Measurements from ENCODE around the gene CACNB2.

The CACNB2 gene

GRCh38 chr10:18528292-18528691 is 388.1 kb downstream of the CACNB2 start:
- no peak for DNase-seq (ENCODE audit: low spot score)
- in situ Hi-C loops (cut with MboI; ENCODE audit: low pct_unique_long_range_greater_than_20kb, low sequenced_read_pairs, unreplicated experiment) = no loop called here
- TF ChIP-seq CTCF (IDR thresholded peaks at IDR 0.05; ENCODE audit: extremely low read depth, insufficient read depth, missing control alignments) = no peak

GRCh38 chr10:18532881-18533535 is 392.8 kb downstream of the CACNB2 start:
- DNase-seq (ENCODE audit: low spot score) = no peak

GRCh38 chr10:18533896-18534295 is 393.7 kb downstream of the CACNB2 start:
- DNase-seq (ENCODE audit: low spot score) = no peak
- in situ Hi-C loops (cut with MboI; ENCODE audit: low pct_unique_long_range_greater_than_20kb, low sequenced_read_pairs, unreplicated experiment) = loop anchor here (10.0 kb wide), 1 partner anchor 61 kb away; no protein-coding TSS in a partner anchor
- no peak for TF ChIP-seq CTCF (IDR thresholded peaks at IDR 0.05; ENCODE audit: extremely low read depth, insufficient read depth, missing control alignments)

More at GRCh38 chr10:18532881-18533535, 392.8 kb downstream of the CACNB2 start:
- no peak for TF ChIP-seq CTCF (IDR thresholded peaks at IDR 0.05; ENCODE audit: extremely low read depth, insufficient read depth, missing control alignments)
- in situ Hi-C loops (cut with MboI; ENCODE audit: low pct_unique_long_range_greater_than_20kb, low sequenced_read_pairs, unreplicated experiment) = loop anchor here (10.0 kb wide), 1 partner anchor 62 kb away; no protein-coding TSS in a partner anchor

- DNase-seq (ENCODE audit: low spot score) = no peak
- TF ChIP-seq CTCF (IDR thresholded peaks at IDR 0.05; ENCODE audit: extremely low read depth, insufficient read depth, missing control alignments) = no peak
- in situ Hi-C loops (cut with MboI; ENCODE audit: low pct_unique_long_range_greater_than_20kb, low sequenced_read_pairs, unreplicated experiment) = loop anchor here (10.0 kb wide), 1 partner anchor 55 kb away; no protein-coding TSS in a partner anchor
These were observed 399.1 kb downstream of the CACNB2 start for GRCh38 chr10:18539335-18539734.

GRCh38 chr10:18540195-18540594 is 400.0 kb downstream of the CACNB2 start:
- DNase-seq (ENCODE audit: low spot score) = no peak
- TF ChIP-seq CTCF (IDR thresholded peaks at IDR 0.05; ENCODE audit: extremely low read depth, insufficient read depth, missing control alignments) = no peak

GRCh38 chr10:18542832-18543231 is 402.6 kb downstream of the CACNB2 start:
- in situ Hi-C loops (cut with MboI; ENCODE audit: low pct_unique_long_range_greater_than_20kb, low sequenced_read_pairs, unreplicated experiment) = no loop called here
- no peak for TF ChIP-seq CTCF (IDR thresholded peaks at IDR 0.05; ENCODE audit: extremely low read depth, insufficient read depth, missing control alignments)
- peak; percentile 0 for DNase-seq (ENCODE audit: low spot score)

More at GRCh38 chr10:18540195-18540594, 400.0 kb downstream of the CACNB2 start:
- in situ Hi-C loops (cut with MboI; ENCODE audit: low pct_unique_long_range_greater_than_20kb, low sequenced_read_pairs, unreplicated experiment) = no loop called here
